Measurements from ENCODE around the gene SMARCD3. TPM values are rescaled to one million over a fixed set of nuclear protein-coding genes. Genes with fewer than 3 reads are reported as not detected.

Gene SMARCD3
- total and polyA plus RNA-seq, 2 of the 13 experiments (the other 11 are each of a cell fraction or from before 2014, with no cell fraction given) = 0.20 to 0.62 TPM

- TF ChIP-seq, protein P1, sequence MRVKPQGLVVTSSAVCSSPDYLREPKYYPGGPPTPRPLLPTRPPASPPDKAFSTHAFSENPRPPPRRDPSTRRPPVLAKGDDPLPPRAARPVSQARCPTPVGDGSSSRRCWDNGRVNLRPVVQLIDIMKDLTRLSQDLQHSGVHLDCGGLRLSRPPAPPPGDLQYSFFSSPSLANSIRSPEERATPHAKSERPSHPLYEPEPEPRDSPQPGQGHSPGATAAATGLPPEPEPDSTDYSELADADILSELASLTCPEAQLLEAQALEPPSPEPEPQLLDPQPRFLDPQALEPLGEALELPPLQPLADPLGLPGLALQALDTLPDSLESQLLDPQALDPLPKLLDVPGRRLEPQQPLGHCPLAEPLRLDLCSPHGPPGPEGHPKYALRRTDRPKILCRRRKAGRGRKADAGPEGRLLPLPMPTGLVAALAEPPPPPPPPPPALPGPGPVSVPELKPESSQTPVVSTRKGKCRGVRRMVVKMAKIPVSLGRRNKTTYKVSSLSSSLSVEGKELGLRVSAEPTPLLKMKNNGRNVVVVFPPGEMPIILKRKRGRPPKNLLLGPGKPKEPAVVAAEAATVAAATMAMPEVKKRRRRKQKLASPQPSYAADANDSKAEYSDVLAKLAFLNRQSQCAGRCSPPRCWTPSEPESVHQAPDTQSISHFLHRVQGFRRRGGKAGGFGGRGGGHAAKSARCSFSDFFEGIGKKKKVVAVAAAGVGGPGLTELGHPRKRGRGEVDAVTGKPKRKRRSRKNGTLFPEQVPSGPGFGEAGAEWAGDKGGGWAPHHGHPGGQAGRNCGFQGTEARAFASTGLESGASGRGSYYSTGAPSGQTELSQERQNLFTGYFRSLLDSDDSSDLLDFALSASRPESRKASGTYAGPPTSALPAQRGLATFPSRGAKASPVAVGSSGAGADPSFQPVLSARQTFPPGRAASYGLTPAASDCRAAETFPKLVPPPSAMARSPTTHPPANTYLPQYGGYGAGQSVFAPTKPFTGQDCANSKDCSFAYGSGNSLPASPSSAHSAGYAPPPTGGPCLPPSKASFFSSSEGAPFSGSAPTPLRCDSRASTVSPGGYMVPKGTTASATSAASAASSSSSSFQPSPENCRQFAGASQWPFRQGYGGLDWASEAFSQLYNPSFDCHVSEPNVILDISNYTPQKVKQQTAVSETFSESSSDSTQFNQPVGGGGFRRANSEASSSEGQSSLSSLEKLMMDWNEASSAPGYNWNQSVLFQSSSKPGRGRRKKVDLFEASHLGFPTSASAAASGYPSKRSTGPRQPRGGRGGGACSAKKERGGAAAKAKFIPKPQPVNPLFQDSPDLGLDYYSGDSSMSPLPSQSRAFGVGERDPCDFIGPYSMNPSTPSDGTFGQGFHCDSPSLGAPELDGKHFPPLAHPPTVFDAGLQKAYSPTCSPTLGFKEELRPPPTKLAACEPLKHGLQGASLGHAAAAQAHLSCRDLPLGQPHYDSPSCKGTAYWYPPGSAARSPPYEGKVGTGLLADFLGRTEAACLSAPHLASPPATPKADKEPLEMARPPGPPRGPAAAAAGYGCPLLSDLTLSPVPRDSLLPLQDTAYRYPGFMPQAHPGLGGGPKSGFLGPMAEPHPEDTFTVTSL (CRISPR knock-in tag; IDR thresholded peaks at IDR 0.05; ENCODE audit: borderline replicate concordance) = no peak
- peak; percentile 98 for TF ChIP-seq GABPB1 (CRISPR knock-in tag; IDR thresholded peaks at IDR 0.05)
- TF ChIP-seq XBP1 (CRISPR knock-in tag; IDR thresholded peaks at IDR 0.05) = no peak
- peak; percentile 56; the same call in 1 of the 2 replicates for TF ChIP-seq KMT2B (CRISPR knock-in tag; IDR thresholded peaks at IDR 0.05)
- TF ChIP-seq HNRNPLL (IDR thresholded peaks at IDR 0.05; ENCODE audit: low read depth, low read length, poor library complexity, severe bottlenecking) = peak; percentile 64
- TF ChIP-seq ZBTB46 (CRISPR knock-in tag; IDR thresholded peaks at IDR 0.05; ENCODE audit: borderline replicate concordance) = no peak
- no peak for TF ChIP-seq ZNF782 (CRISPR knock-in tag; IDR thresholded peaks at IDR 0.05; ENCODE audit: borderline replicate concordance)
- TF ChIP-seq, protein P2, sequence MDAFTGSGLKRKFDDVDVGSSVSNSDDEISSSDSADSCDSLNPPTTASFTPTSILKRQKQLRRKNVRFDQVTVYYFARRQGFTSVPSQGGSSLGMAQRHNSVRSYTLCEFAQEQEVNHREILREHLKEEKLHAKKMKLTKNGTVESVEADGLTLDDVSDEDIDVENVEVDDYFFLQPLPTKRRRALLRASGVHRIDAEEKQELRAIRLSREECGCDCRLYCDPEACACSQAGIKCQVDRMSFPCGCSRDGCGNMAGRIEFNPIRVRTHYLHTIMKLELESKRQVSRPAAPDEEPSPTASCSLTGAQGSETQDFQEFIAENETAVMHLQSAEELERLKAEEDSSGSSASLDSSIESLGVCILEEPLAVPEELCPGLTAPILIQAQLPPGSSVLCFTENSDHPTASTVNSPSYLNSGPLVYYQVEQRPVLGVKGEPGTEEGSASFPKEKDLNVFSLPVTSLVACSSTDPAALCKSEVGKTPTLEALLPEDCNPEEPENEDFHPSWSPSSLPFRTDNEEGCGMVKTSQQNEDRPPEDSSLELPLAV (CRISPR knock-in tag; conservative IDR thresholded peaks at IDR 0.05; ENCODE audit: low read depth) = no peak
- TF ChIP-seq, protein P3, sequence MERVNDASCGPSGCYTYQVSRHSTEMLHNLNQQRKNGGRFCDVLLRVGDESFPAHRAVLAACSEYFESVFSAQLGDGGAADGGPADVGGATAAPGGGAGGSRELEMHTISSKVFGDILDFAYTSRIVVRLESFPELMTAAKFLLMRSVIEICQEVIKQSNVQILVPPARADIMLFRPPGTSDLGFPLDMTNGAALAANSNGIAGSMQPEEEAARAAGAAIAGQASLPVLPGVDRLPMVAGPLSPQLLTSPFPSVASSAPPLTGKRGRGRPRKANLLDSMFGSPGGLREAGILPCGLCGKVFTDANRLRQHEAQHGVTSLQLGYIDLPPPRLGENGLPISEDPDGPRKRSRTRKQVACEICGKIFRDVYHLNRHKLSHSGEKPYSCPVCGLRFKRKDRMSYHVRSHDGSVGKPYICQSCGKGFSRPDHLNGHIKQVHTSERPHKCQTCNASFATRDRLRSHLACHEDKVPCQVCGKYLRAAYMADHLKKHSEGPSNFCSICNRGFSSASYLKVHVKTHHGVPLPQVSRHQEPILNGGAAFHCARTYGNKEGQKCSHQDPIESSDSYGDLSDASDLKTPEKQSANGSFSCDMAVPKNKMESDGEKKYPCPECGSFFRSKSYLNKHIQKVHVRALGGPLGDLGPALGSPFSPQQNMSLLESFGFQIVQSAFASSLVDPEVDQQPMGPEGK (CRISPR knock-in tag; IDR thresholded peaks at IDR 0.05) = peak; percentile 52; the same call in 1 of the 2 replicates
- TF ChIP-seq ZGPAT (CRISPR knock-in tag; IDR thresholded peaks at IDR 0.05) = peak; percentile 64; the same call in 1 of the 2 replicates
- TF ChIP-seq LCORL (IDR thresholded peaks at IDR 0.05) = no peak
- TF ChIP-seq LCORL (CRISPR knock-in tag; IDR thresholded peaks at IDR 0.05) = peak; percentile 19; the same call in 1 of the 2 replicates
- no peak for TF ChIP-seq ZNF496 (CRISPR knock-in tag; IDR thresholded peaks at IDR 0.05; ENCODE audit: insufficient replicate concordance)
- TF ChIP-seq, protein P4, sequence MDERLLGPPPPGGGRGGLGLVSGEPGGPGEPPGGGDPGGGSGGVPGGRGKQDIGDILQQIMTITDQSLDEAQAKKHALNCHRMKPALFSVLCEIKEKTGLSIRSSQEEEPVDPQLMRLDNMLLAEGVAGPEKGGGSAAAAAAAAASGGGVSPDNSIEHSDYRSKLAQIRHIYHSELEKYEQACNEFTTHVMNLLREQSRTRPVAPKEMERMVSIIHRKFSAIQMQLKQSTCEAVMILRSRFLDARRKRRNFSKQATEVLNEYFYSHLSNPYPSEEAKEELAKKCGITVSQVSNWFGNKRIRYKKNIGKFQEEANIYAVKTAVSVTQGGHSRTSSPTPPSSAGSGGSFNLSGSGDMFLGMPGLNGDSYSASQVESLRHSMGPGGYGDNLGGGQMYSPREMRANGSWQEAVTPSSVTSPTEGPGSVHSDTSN (CRISPR knock-in tag; IDR thresholded peaks at IDR 0.05) = peak; percentile 91
Measured at GRCh38 chr7:151232091-151232916, 16.2 kb downstream of the SMARCD3 start, which contains the start of gene CHPF2 (continued).

Measured in HepG2 (cell line).